ENCODE data around the gene FUT1.

The FUT1 gene

GRCh38 chr19:48760504-48761205 lies 8.2 kb upstream of the FUT1 start:
- TF ChIP-seq ZFX (IDR thresholded peaks at IDR 0.05) = no peak
- H3K27ac ChIP-seq = no peak overlapping the region

GRCh38 chr19:48757741-48758144 lies 5.3 kb upstream of the FUT1 start:
- TF ChIP-seq ZFX (IDR thresholded peaks at IDR 0.05) = no peak
- no peak for TF ChIP-seq CTCF (conservative IDR thresholded peaks at IDR 0.05)

GRCh38 chr19:48757089-48757675 lies 4.7 kb upstream of the FUT1 start:
- no peak overlapping the region for H3K27ac ChIP-seq
- TF ChIP-seq ZFX (IDR thresholded peaks at IDR 0.05) (no peak), CTCF (conservative IDR thresholded peaks at IDR 0.05) (no peak)

More at GRCh38 chr19:48757741-48758144, 5.3 kb upstream of the FUT1 start:
- no peak overlapping the region for H3K27ac ChIP-seq

- H3K27ac ChIP-seq = no peak overlapping the region
- TF ChIP-seq ZFX (IDR thresholded peaks at IDR 0.05) = no peak
- TF ChIP-seq CTCF (conservative IDR thresholded peaks at IDR 0.05) = no peak
These were observed 4.2 kb upstream of the FUT1 start for GRCh38 chr19:48756686-48757085.

GRCh38 chr19:48756212-48756611 lies 3.8 kb upstream of the FUT1 start:
- no peak for TF ChIP-seq ZFX (IDR thresholded peaks at IDR 0.05)
- no peak overlapping the region for H3K27ac ChIP-seq

- H3K27ac ChIP-seq = no peak overlapping the region
- TF ChIP-seq CTCF (conservative IDR thresholded peaks at IDR 0.05) = no peak
- TF ChIP-seq ZFX (IDR thresholded peaks at IDR 0.05) = no peak
These were observed 3.3 kb upstream of the FUT1 start for GRCh38 chr19:48755787-48756186.

- no peak within 1 kb of the TSS for H3K27ac ChIP-seq
- no peak for TF ChIP-seq CTCF (conservative IDR thresholded peaks at IDR 0.05)
- no peak for TF ChIP-seq ZFX (IDR thresholded peaks at IDR 0.05)
These were observed 2.7 kb upstream of the FUT1 start, which contains the start of gene FGF21 for GRCh38 chr19:48755084-48755641. TSS of gene FGF21 (plus strand) at chr19:48755524. CDS start at chr19:48756237, 713 bp downstream.

- H3K27ac ChIP-seq = peak overlapping the region; percentile 87
These were observed 471 bp downstream of the FUT1 start for GRCh38 chr19:48751845-48752495.

More at GRCh38 chr19:48751845-48752495, 471 bp downstream of the FUT1 start:
- TF ChIP-seq CTCF (conservative IDR thresholded peaks at IDR 0.05) = no peak
- TF ChIP-seq ZFX (IDR thresholded peaks at IDR 0.05) = no peak

All from C4-2B (cell line).